Vagina (tissue), 2 donors: Measurements from ENCODE around the gene SGCD. TPM values are rescaled to one million over a fixed set of nuclear protein-coding genes. Genes with fewer than 3 reads are reported as not detected.

ENCODE experiments used
- DNase-seq, 2 donors: peaks; one replicate each; pipeline ENCODE4 v3.0.0-alpha.2; 2017; ENCODE audit errors: extremely low spot score in 2 of 2
- H3K27ac ChIP-seq: fragments of 200-600 bp; sonication (generic); one replicate; pipeline ENCODE4 v1.5.1; 2019
- H3K27me3 ChIP-seq: fragments of 200-600 bp; sonication (generic); one replicate; pipeline ENCODE4 v1.5.1; 2019
- H3K36me3 ChIP-seq, 2 donors: fragments of 200-600 bp; sonication (generic); one replicate each; pipeline ENCODE4 v1.5.1; 2017 to 2019
- H3K4me1 ChIP-seq: fragments of 200-600 bp; sonication (generic); one replicate; pipeline ENCODE4 v1.5.1; 2019
- H3K4me3 ChIP-seq, 2 donors: fragments of 200-600 bp; sonication (generic); 1 replicate in 1 of 2; 2 replicates in 1 of 2; pipeline ENCODE4 v1.5.1; 2016 to 2019
- H3K9me3 ChIP-seq: fragments of 200-600 bp; sonication (generic); one replicate; pipeline ENCODE4 v1.5.1; 2019
- POLR2A ChIP-seq, 2 donors: fragments of 450-650 bp; IDR thresholded peaks; one replicate each; pipeline ENCODE4 v1.6.1; 2017; ENCODE audit warnings: antibody characterized with exemption in 2 of 2, mild to moderate bottlenecking in 2 of 2, moderate library complexity in 2 of 2
- POLR2AphosphoS5 ChIP-seq, 2 donors: sonication (generic); formaldehyde crosslinking; IDR thresholded peaks; one replicate each; pipeline ENCODE4 v1.9.0; 2017; ENCODE audit warnings: antibody characterized with exemption in 2 of 2, mild to moderate bottlenecking in 2 of 2, low read depth in 1 of 2; ENCODE audit not compliant: insufficient read depth in 1 of 2
- intact Hi-C: fragments of 100-400 bp; cut with DNase I; formaldehyde crosslinking; loops from one replicate; pipeline ENCODE4 v1.15.1; 2023
- total RNA-seq: library from RNA; depleted of rRNA; stranded (reverse); fragments of >200 nt; gene quantifications from one replicate; pipeline ENCODE4 v1.2.3, GENCODE V29; 2016
- TF ChIP-seq, protein P1 (sequence below), 3 experiments: fragments of 450-650 bp in 2 of 3; fragments of 200-600 bp in 1 of 3; sonication (generic) in 1 of 3; IDR thresholded peaks; one replicate each; pipeline ENCODE4 v1.5.1; 2017 to 2019; ENCODE audit warnings: antibody characterized with exemption in 3 of 3, mild to moderate bottlenecking in 2 of 3, moderate library complexity in 2 of 3

The SGCD gene
- total RNA-seq, 1 donor from 2014 or later: 6.9 TPM

DNA sequence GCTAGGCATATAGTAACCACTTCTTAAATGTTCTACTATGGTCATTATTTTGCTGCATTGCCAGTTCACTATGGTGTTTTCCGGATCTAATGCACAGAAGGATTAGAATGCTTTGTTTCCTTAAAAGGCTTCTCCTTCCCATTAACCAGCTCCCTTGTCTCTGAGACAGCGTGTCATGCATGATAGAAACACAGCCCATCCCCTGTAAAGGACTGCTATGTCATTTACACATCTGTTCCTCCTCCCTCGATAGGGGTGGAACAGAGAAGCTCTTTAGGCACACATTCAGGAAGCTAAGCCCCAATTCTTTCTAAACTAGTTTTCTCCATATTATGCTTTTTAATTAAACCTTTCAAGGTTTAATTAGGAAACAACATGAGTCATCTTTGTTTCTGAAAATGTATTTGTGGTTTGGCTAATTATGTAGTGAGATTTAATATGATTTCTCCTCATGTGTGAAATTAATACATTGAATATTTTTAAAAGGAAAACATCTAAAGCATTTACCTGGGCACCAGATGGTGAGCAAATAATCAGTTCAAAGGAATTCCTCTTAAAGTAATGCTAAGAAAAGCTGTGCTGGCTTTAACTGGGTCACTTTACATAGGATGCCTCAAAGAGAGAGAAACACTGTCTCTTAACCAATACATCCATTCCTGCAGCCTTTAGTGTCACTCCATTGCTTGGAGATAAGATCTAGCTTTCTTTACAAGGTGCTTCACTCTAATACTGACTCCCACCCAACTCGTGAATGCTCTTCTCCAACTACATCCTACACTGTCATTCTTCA is 389.8 kb downstream of the SGCD start:
- intact Hi-C loops: no loop called here
- DNase-seq: no peak
- Histone ChIP-seq H3K27me3 (no peaks in the 10 kb centered on the region), H3K4me3 (no peak overlapping the region), H3K4me1 (no peaks in the 10 kb centered on the region), H3K9me3 (no peaks in the 10 kb centered on the region), H3K27ac (no peak overlapping the region), H3K36me3 (no peaks in the 10 kb centered on the region)
- no peak for TF ChIP-seq POLR2AphosphoS5 (IDR thresholded peaks at IDR 0.05; ENCODE audit: insufficient read depth in 1 of 2, low read depth in 1 of 2)
- TF ChIP-seq, protein P1, sequence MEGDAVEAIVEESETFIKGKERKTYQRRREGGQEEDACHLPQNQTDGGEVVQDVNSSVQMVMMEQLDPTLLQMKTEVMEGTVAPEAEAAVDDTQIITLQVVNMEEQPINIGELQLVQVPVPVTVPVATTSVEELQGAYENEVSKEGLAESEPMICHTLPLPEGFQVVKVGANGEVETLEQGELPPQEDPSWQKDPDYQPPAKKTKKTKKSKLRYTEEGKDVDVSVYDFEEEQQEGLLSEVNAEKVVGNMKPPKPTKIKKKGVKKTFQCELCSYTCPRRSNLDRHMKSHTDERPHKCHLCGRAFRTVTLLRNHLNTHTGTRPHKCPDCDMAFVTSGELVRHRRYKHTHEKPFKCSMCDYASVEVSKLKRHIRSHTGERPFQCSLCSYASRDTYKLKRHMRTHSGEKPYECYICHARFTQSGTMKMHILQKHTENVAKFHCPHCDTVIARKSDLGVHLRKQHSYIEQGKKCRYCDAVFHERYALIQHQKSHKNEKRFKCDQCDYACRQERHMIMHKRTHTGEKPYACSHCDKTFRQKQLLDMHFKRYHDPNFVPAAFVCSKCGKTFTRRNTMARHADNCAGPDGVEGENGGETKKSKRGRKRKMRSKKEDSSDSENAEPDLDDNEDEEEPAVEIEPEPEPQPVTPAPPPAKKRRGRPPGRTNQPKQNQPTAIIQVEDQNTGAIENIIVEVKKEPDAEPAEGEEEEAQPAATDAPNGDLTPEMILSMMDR (IDR thresholded peaks at IDR 0.05): no peak
- TF ChIP-seq POLR2A (IDR thresholded peaks at IDR 0.05): no peak

DNA sequence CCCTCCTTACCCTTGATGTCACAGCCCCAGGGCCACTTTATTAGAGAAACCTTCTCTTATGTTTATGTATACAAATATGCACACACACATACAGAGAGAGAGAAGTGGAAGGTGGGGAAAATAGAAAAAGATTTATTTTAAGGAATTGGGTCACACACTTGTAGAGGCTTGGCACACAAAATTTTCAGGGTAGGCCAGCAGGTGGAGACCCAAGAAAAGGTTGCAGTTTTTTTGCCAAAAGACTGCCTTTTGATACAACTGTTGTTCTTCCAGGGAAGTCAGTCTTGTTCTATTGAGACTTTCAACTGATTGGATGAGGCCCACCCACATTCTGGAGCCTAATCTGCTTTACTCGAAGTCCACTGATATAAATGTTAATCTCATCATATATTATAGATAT is 392.0 kb downstream of the SGCD start:
- Histone ChIP-seq H3K36me3 (no peaks in the 10 kb centered on the region), H3K4me1 (no peaks in the 10 kb centered on the region), H3K27me3 (no peaks in the 10 kb centered on the region), H3K4me3 (no peak overlapping the region), H3K9me3 (no peaks in the 10 kb centered on the region), H3K27ac (no peak overlapping the region)
- DNase-seq: no peak
- intact Hi-C loops: no loop called here
- TF ChIP-seq POLR2A (IDR thresholded peaks at IDR 0.05): no peak
- TF ChIP-seq, protein P1 (IDR thresholded peaks at IDR 0.05): no peak
- TF ChIP-seq POLR2AphosphoS5 (IDR thresholded peaks at IDR 0.05; ENCODE audit: insufficient read depth in 1 of 2, low read depth in 1 of 2): no peak

- intact Hi-C loops: no loop called here
- H3K4me3 ChIP-seq: no peak overlapping the region
- no peak overlapping the region for H3K27ac ChIP-seq
- no peaks in the 10 kb centered on the region for H3K27me3 ChIP-seq
- H3K4me1 ChIP-seq: no peaks in the 10 kb centered on the region
- H3K36me3 ChIP-seq: no peaks in the 10 kb centered on the region
- DNase-seq: no peak
- TF ChIP-seq, protein P1 (IDR thresholded peaks at IDR 0.05): no peak
- no peak for TF ChIP-seq POLR2A (IDR thresholded peaks at IDR 0.05)
- no peak for TF ChIP-seq POLR2AphosphoS5 (IDR thresholded peaks at IDR 0.05; ENCODE audit: insufficient read depth in 1 of 2, low read depth in 1 of 2)
- no peaks in the 10 kb centered on the region for H3K9me3 ChIP-seq
These were observed 395.4 kb downstream of the SGCD start for GRCh38 chr5:156722358-156722757.

- Histone ChIP-seq H3K27ac (no peak overlapping the region), H3K36me3 (no peaks in the 10 kb centered on the region), H3K4me3 (no peak overlapping the region), H3K4me1 (no peaks in the 10 kb centered on the region), H3K27me3 (no peaks in the 10 kb centered on the region), H3K9me3 (no peaks in the 10 kb centered on the region)
- TF ChIP-seq, protein P1 (IDR thresholded peaks at IDR 0.05): no peak
- no peak for TF ChIP-seq POLR2AphosphoS5 (IDR thresholded peaks at IDR 0.05; ENCODE audit: insufficient read depth in 1 of 2, low read depth in 1 of 2)
- TF ChIP-seq POLR2A (IDR thresholded peaks at IDR 0.05): no peak
- intact Hi-C loops: no loop called here
- no peak for DNase-seq
These were observed 408.5 kb downstream of the SGCD start for GRCh38 chr5:156735477-156735876.

- no peaks in the 10 kb centered on the region for H3K36me3 ChIP-seq
- no peaks in the 10 kb centered on the region for H3K4me1 ChIP-seq
- TF ChIP-seq POLR2AphosphoS5 (IDR thresholded peaks at IDR 0.05; ENCODE audit: insufficient read depth in 1 of 2, low read depth in 1 of 2): no peak
- H3K27ac ChIP-seq: no peak overlapping the region
- intact Hi-C loops: no loop called here
- H3K9me3 ChIP-seq: no peaks in the 10 kb centered on the region
- no peak overlapping the region for H3K4me3 ChIP-seq
- H3K27me3 ChIP-seq: no peaks in the 10 kb centered on the region
- DNase-seq: no peak
These were observed 414.6 kb downstream of the SGCD start for GRCh38 chr5:156741516-156741915.
